Osteoblast (primary cell): ENCODE data around the gene AUTS2. TPM values are rescaled to one million over a fixed set of nuclear protein-coding genes. Genes with fewer than 3 reads are reported as not detected.
A peak's percentile ranks its signal among the peaks of the same experiment; 100 is the strongest.

Experiments
- DNase-seq: peaks from one replicate; pipeline ENCODE4 v3.0.0; 2011; ENCODE audit warnings: low spot score, mixed read lengths; ENCODE audit not compliant: insufficient read length; ENCODE audit errors: missing footprints
- H2AFZ ChIP-seq: 2 replicates; pipeline ENCODE4 v1.6.0; 2011; ENCODE audit warnings: mild to moderate bottlenecking, low read length
- H3K27ac ChIP-seq: 2 replicates; pipeline ENCODE4 v1.5.1; 2011; ENCODE audit warnings: mild to moderate bottlenecking, low read depth, low read length, moderate library complexity
- H3K27me3 ChIP-seq: 2 replicates; pipeline ENCODE4 v1.6.0; 2012; ENCODE audit warnings: mild to moderate bottlenecking, control low read depth, inconsistent platforms, low read length, moderate library complexity; ENCODE audit not compliant: insufficient read depth
- H3K36me3 ChIP-seq: 2 replicates; pipeline ENCODE4 v1.5.1; 2011; ENCODE audit warnings: mild to moderate bottlenecking, low read length, control low read depth, moderate library complexity; ENCODE audit not compliant: insufficient read depth
- H3K4me1 ChIP-seq: 2 replicates; pipeline ENCODE4 v1.5.1; 2011; ENCODE audit warnings: mild to moderate bottlenecking, low read length, control low read depth, moderate library complexity; ENCODE audit not compliant: insufficient read depth
- H3K4me2 ChIP-seq: 2 replicates; pipeline ENCODE4 v1.6.0; 2011; ENCODE audit warnings: mild to moderate bottlenecking, low read length; ENCODE audit not compliant: insufficient read depth
- H3K4me3 ChIP-seq: fragments of 200-600 bp; sonication (generic); 3 replicates; pipeline ENCODE4 v1.5.1; 2012; ENCODE audit warnings: mild to moderate bottlenecking, low read length, inconsistent platforms; ENCODE audit not compliant: insufficient read depth
- H3K79me2 ChIP-seq: 2 replicates; pipeline ENCODE4 v1.6.0; 2012; ENCODE audit warnings: mild to moderate bottlenecking, low read length, control low read depth, inconsistent platforms; ENCODE audit not compliant: insufficient read depth
- H3K9me3 ChIP-seq: 2 replicates; pipeline ENCODE4 v1.5.1; 2011; ENCODE audit warnings: low read depth, low read length, control low read depth
- H4K20me1 ChIP-seq: 2 replicates; pipeline ENCODE4 v1.6.0; 2012; ENCODE audit warnings: mild to moderate bottlenecking, low read length, control low read depth; ENCODE audit not compliant: insufficient read depth
- total RNA-seq: library from RNA; depleted of rRNA; stranded (reverse); fragments of >200 nt; gene quantifications from 2 replicates; pipeline ENCODE4 v1.2.3, GENCODE V29; 2012
- TF ChIP-seq, protein P1 (sequence below): IDR thresholded peaks from 2 replicates; pipeline ENCODE4 v1.5.1; 2011; ENCODE audit warnings: mild to moderate bottlenecking, low read depth, low read length, moderate library complexity; ENCODE audit errors: extremely low read depth

Gene AUTS2
- total RNA-seq, 1 donor = 15.2 TPM

GRCh38 chr7:70574970-70575799 lies 976.9 kb downstream of the AUTS2 start:
- no peaks in the 10 kb centered on the region for H3K4me1 ChIP-seq
- H4K20me1 ChIP-seq = no peaks in the 10 kb centered on the region
- no peak overlapping the region for H3K4me3 ChIP-seq
- no peak overlapping the region for H3K4me2 ChIP-seq
- DNase-seq = peak; percentile 70
- no peak overlapping the region for H2AFZ ChIP-seq
- H3K9me3 ChIP-seq = no peaks in the 10 kb centered on the region
- TF ChIP-seq, protein P1, sequence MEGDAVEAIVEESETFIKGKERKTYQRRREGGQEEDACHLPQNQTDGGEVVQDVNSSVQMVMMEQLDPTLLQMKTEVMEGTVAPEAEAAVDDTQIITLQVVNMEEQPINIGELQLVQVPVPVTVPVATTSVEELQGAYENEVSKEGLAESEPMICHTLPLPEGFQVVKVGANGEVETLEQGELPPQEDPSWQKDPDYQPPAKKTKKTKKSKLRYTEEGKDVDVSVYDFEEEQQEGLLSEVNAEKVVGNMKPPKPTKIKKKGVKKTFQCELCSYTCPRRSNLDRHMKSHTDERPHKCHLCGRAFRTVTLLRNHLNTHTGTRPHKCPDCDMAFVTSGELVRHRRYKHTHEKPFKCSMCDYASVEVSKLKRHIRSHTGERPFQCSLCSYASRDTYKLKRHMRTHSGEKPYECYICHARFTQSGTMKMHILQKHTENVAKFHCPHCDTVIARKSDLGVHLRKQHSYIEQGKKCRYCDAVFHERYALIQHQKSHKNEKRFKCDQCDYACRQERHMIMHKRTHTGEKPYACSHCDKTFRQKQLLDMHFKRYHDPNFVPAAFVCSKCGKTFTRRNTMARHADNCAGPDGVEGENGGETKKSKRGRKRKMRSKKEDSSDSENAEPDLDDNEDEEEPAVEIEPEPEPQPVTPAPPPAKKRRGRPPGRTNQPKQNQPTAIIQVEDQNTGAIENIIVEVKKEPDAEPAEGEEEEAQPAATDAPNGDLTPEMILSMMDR = no peak
- H3K27ac ChIP-seq = no peak overlapping the region
- no peaks in the 10 kb centered on the region for H3K79me2 ChIP-seq
- H3K36me3 ChIP-seq = no peaks in the 10 kb centered on the region
- no peaks in the 10 kb centered on the region for H3K27me3 ChIP-seq

GRCh38 chr7:70577078-70577477 lies 978.8 kb downstream of the AUTS2 start:
- Histone ChIP-seq H4K20me1 (no peaks in the 10 kb centered on the region), H3K27ac (no peak overlapping the region), H3K9me3 (no peaks in the 10 kb centered on the region), H2AFZ (no peak overlapping the region), H3K4me1 (no peaks in the 10 kb centered on the region), H3K79me2 (no peaks in the 10 kb centered on the region), H3K36me3 (no peaks in the 10 kb centered on the region), H3K27me3 (no peaks in the 10 kb centered on the region), H3K4me2 (no peak overlapping the region), H3K4me3 (no peak overlapping the region)
- DNase-seq = no peak
- TF ChIP-seq, protein P1 = no peak

DNA sequence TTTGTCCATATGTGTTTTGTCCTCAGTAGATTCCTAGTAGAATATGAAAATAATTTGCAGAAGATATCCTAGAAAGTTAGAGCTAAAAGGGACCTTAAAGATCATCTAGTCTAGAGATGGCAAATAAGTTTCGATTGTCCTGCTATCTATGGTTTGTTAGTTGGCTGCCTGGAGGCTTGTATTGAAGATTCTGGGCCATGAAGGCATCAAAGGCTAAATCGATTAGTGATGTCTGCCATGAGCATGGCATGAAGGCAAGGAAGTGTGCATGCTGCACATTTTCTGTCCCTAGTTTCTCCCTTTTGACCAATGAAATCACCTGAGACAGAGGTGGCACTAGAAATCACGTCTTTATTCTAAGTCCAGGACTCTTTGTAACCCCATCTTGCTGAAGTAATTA lies 979.9 kb downstream of the AUTS2 start:
- Histone ChIP-seq H3K27ac (no peak overlapping the region), H3K4me2 (no peak overlapping the region), H3K9me3 (no peaks in the 10 kb centered on the region), H3K36me3 (no peaks in the 10 kb centered on the region), H3K4me1 (no peaks in the 10 kb centered on the region), H3K79me2 (no peaks in the 10 kb centered on the region), H3K27me3 (no peaks in the 10 kb centered on the region), H2AFZ (no peak overlapping the region), H4K20me1 (no peaks in the 10 kb centered on the region), H3K4me3 (no peak overlapping the region)
- peak; percentile 48 for DNase-seq
- TF ChIP-seq, protein P1 = no peak

GRCh38 chr7:70579397-70580097 lies 981.3 kb downstream of the AUTS2 start:
- Histone ChIP-seq H3K4me3 (no peak overlapping the region), H4K20me1 (no peaks in the 10 kb centered on the region), H2AFZ (no peak overlapping the region)

More at GRCh38 chr7:70579397-70580097, 981.3 kb downstream of the AUTS2 start:
- H3K9me3 ChIP-seq = no peaks in the 10 kb centered on the region
- DNase-seq = no peak
- no peaks in the 10 kb centered on the region for H3K36me3 ChIP-seq
- no peaks in the 10 kb centered on the region for H3K4me1 ChIP-seq
- H3K4me2 ChIP-seq = no peak overlapping the region
- H3K27ac ChIP-seq = no peak overlapping the region
- TF ChIP-seq, protein P1 = no peak
- H3K79me2 ChIP-seq = no peaks in the 10 kb centered on the region
- no peaks in the 10 kb centered on the region for H3K27me3 ChIP-seq
